Upper lobe of right lung (tissue), 1 donor: ENCODE data around the gene WIF1. TPM values are rescaled to one million over a fixed set of nuclear protein-coding genes. Genes with fewer than 3 reads are reported as not detected.

ENCODE experiments used
- ATAC-seq: fragments of 200-7000 bp; cut with Tn5 transposase; one replicate; pipeline ENCODE4 v1.9.1; 2020; ENCODE audit warnings: mild to moderate bottlenecking, moderate library complexity
- DNase-seq: peaks from one replicate; pipeline ENCODE4 v3.0.0-alpha.2; 2020
- H3K27ac ChIP-seq: fragments of 200-600 bp; one replicate; pipeline ENCODE4 v1.8.0; 2022
- H3K27me3 ChIP-seq: fragments of 200-600 bp; one replicate; pipeline ENCODE4 v1.8.0; 2022; ENCODE audit warnings: mild to moderate bottlenecking
- H3K36me3 ChIP-seq: fragments of 200-600 bp; one replicate; pipeline ENCODE4 v1.8.0; 2022
- H3K4me1 ChIP-seq: fragments of 200-600 bp; one replicate; pipeline ENCODE4 v1.8.0; 2022
- H3K4me3 ChIP-seq: fragments of 200-600 bp; one replicate; pipeline ENCODE4 v1.8.0; 2022; ENCODE audit warnings: mild to moderate bottlenecking
- H3K9me3 ChIP-seq: fragments of 200-600 bp; one replicate; pipeline ENCODE4 v1.8.0; 2022
- intact Hi-C: fragments of 100-400 bp; cut with DNase I; formaldehyde crosslinking; loops from one replicate; pipeline ENCODE4 v1.11.0; 2022
- total RNA-seq: library from RNA; stranded (reverse); fragmentation: NEBNext Ultra II Directional; extraction: Animal tissue kit (Norgen Biotek cat#: 25700); gene quantifications from one replicate; pipeline ENCODE4 v1.2.1, GENCODE V29; 2021
- TF ChIP-seq, protein P1 (sequence below): fragments of 200-600 bp; IDR thresholded peaks from one replicate; pipeline ENCODE4 v1.8.0; 2022; ENCODE audit warnings: antibody characterized with exemption
- donor health status: DM: no; HTN: yes; CAD: no; lungs with severe emphysema.

Gene WIF1
- total RNA-seq, 1 donor from 2014 or later = 171 TPM

DNA sequence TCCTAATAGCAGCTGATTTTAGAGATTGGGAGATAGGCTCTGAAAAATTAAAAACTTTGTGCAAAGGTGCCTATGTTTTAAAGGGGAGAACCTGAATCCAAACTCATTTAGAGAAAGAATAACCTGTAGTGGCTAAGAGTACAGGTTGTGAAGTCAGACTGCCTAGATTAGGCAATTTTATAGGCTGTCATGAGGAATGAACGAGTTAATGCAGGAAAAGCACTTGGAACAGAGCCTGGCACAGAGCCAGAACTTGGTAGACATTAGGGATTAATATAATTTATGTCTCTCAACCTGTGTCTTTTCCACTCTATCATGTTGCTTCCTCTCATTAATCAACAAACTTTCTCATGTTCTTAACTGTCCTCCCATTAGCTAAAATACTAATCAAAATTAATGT is 98.1 kb downstream of the WIF1 start:
- Histone ChIP-seq H3K4me1 (no peaks in the 10 kb centered on the region), H3K27me3 (no peaks in the 10 kb centered on the region), H3K4me3 (no peak overlapping the region), H3K27ac (no peak overlapping the region), H3K9me3 (no peaks in the 10 kb centered on the region), H3K36me3 (no peaks in the 10 kb centered on the region)
- ATAC-seq = no peak
- intact Hi-C loops = no loop called here
- TF ChIP-seq, protein P1, sequence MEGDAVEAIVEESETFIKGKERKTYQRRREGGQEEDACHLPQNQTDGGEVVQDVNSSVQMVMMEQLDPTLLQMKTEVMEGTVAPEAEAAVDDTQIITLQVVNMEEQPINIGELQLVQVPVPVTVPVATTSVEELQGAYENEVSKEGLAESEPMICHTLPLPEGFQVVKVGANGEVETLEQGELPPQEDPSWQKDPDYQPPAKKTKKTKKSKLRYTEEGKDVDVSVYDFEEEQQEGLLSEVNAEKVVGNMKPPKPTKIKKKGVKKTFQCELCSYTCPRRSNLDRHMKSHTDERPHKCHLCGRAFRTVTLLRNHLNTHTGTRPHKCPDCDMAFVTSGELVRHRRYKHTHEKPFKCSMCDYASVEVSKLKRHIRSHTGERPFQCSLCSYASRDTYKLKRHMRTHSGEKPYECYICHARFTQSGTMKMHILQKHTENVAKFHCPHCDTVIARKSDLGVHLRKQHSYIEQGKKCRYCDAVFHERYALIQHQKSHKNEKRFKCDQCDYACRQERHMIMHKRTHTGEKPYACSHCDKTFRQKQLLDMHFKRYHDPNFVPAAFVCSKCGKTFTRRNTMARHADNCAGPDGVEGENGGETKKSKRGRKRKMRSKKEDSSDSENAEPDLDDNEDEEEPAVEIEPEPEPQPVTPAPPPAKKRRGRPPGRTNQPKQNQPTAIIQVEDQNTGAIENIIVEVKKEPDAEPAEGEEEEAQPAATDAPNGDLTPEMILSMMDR = no peak
- no peak for DNase-seq

DNA sequence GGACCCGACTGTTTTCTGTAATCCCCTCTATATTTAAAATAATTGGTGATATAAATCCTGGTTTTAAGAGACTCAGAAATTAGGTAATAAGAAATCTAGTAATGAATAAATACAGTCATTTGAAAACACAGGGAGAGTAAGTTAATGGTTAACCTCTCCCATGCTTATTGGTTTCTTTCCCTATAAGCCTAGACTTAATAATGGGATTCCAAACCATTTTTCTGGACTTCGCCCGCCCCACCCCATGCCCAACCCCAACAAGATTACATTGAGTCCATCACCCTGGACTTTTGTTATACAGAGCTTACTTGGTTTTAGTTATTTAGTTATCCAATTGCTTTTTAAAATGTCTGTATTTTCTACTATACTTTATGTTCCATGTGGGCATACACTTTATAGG is 98.7 kb downstream of the WIF1 start:
- Histone ChIP-seq H3K4me3 (no peak overlapping the region), H3K27me3 (no peaks in the 10 kb centered on the region), H3K36me3 (no peaks in the 10 kb centered on the region), H3K9me3 (no peaks in the 10 kb centered on the region), H3K4me1 (no peaks in the 10 kb centered on the region), H3K27ac (no peak overlapping the region)
- TF ChIP-seq, protein P1 = no peak
- intact Hi-C loops = no loop called here
- DNase-seq (no peak), ATAC-seq (no peak)

DNA sequence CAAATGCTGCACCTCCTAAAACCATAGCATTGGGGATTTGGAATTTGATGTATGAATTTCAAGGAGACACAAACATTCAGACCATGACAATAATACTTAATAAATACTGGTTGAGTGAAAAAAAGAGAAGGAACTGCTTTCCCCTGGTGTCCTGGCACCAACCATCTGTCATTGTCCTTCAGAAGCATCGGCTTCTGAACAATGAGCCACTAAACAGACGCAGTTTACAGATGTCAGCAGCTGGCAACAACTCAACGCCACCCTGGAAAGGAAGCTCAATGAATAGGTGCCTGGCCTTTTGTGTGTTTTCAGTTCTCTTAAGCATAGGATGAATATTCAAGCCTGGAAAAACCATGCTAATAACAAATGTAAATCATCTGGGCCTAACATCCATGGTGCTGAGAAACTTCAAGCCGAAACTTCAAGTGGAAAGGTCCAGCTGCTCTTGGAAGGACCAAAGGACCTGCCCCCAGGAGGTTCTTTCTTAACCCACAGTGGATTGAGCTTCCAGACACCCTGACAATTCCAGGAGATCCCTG is 101.3 kb downstream of the WIF1 start:
- no peak overlapping the region for H3K27ac ChIP-seq
- no peaks in the 10 kb centered on the region for H3K9me3 ChIP-seq
- no peaks in the 10 kb centered on the region for H3K27me3 ChIP-seq
- intact Hi-C loops = no loop called here
- no peaks in the 10 kb centered on the region for H3K4me1 ChIP-seq
- no peak overlapping the region for H3K4me3 ChIP-seq
- ATAC-seq = no peak
- no peaks in the 10 kb centered on the region for H3K36me3 ChIP-seq
- DNase-seq = no peak
- TF ChIP-seq, protein P1 = no peak

DNA sequence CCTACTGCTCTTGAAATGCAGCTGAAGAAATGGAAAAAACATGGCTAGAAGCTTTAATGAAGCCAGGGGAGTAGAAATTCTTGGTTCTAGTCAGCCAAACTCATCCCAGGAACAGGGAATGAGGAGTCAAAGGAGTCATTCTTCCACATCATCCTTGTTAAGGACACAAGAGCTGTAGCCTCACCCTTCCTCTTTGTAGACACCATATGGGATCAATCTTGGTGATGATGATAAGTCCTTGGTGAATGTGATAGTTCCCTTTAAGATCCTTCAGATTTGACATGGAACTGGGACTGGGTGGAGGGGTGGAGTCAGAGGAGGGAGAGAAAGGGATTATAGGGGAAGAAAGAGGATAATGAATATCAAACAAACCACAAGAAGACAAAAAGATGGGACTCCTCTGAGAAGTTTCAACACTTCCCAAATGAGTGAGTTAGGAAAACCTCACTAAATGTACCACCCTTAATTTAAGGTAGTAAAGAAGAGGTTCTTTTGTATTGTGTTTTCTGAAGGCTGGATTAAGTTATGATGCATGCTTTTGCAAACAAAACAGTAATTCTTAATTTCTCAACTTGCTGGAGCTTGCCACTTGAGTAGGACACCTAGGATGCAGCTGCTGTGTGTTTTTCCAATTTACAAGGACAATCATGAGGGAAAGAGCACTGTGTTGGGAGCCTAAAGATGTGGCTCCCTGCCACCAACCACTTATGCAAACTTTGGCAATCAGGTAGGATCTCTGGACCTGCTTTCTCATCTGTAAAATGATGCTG is 104.0 kb downstream of the WIF1 start:
- Histone ChIP-seq H3K36me3 (no peaks in the 10 kb centered on the region), H3K4me3 (no peak overlapping the region), H3K9me3 (no peaks in the 10 kb centered on the region), H3K27ac (no peak overlapping the region), H3K27me3 (no peaks in the 10 kb centered on the region), H3K4me1 (no peaks in the 10 kb centered on the region)
- intact Hi-C loops = no loop called here
- TF ChIP-seq, protein P1 = no peak
- DNase-seq (no peak), ATAC-seq (no peak)

DNA sequence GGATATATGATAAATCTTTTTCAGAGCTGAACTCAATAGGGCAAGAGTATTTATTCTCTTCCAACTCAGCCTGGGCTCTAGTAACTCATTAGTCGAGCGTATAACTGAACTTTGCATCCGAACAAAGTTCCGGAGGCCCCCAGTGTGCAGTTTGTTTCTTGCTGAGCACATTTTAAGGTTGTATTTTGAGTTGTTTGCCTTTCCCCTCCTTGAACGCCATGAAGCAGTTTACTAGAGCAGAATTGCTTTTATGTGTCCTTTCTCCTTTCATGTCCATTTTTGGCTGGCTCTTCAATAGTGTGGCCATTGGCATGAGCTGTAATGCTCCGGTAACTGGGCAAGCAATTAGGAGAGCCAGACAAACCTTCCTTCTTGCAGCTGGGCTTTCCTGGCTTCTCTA is 105.3 kb downstream of the WIF1 start:
- no peak overlapping the region for H3K4me3 ChIP-seq
- no peaks in the 10 kb centered on the region for H3K27me3 ChIP-seq
- H3K36me3 ChIP-seq = no peaks in the 10 kb centered on the region
- H3K9me3 ChIP-seq = no peaks in the 10 kb centered on the region
- DNase-seq (no peak), ATAC-seq (no peak)
- no peaks in the 10 kb centered on the region for H3K4me1 ChIP-seq
- TF ChIP-seq, protein P1 = no peak
- intact Hi-C loops = no loop called here
- H3K27ac ChIP-seq = no peak overlapping the region
